CD4-positive, alpha-beta T cell (primary cell): ENCODE data around the gene KIF3A. TPM values are rescaled to one million over a fixed set of nuclear protein-coding genes. Genes with fewer than 3 reads are reported as not detected.

Source experiments
- ATAC-seq: fragments of 200-7000 bp; cut with Tn5 transposase; one replicate; pipeline ENCODE4 v1.10.0; 2022; ENCODE audit warnings: mild to moderate bottlenecking; ENCODE audit not compliant: poor library complexity
- CTCF ChIA-PET: fragments of 350-600 bp; sonication (Branson Sonifier 250); formaldehyde crosslinking; loops from one replicate; lab custom pipeline; 2021; ENCODE audit warnings: antibody characterized with exemption, inconsistent platforms; lab: Charles Lee
- POLR2A ChIA-PET: fragments of 350-600 bp; sonication (Branson Sonifier 250); formaldehyde crosslinking; loops from one replicate; lab custom pipeline; 2021; ENCODE audit warnings: antibody characterized with exemption, inconsistent platforms; lab: Charles Lee
- DNase-seq, 14 experiments: peaks; one replicate each; pipeline ENCODE4 v3.0.0-alpha.2; 2013 to 2020; ENCODE audit warnings: mixed read lengths in 2 of 14
- H3K27ac ChIP-seq, 2 donors: one replicate each; pipeline versions ENCODE4 v1.5.1 to v1.7.0; 2013; ENCODE audit warnings: low read length in 2 of 2, low read depth in 1 of 2, mild to moderate bottlenecking in 1 of 2
- H3K27me3 ChIP-seq, 2 experiments: 1 replicate in 1 of 2; 2 replicates in 1 of 2; pipeline versions ENCODE4 v1.6.1 to v1.7.0; 2013; ENCODE audit warnings: low read length in 2 of 2, control low read depth in 1 of 2, mild to moderate bottlenecking in 1 of 2, moderate library complexity in 1 of 2; ENCODE audit not compliant: insufficient read depth in 2 of 2, control insufficient read depth in 1 of 2
- H3K36me3 ChIP-seq: one replicate; pipeline ENCODE4 v1.6.1; 2013; ENCODE audit warnings: low read length, control low read depth; ENCODE audit not compliant: insufficient read depth
- H3K4me1 ChIP-seq: one replicate; pipeline ENCODE4 v1.6.1; 2013; ENCODE audit warnings: low read length, control low read depth; ENCODE audit not compliant: insufficient read depth
- H3K4me3 ChIP-seq: one replicate; pipeline ENCODE4 v1.5.1; 2013; ENCODE audit warnings: mild to moderate bottlenecking, low read length, moderate library complexity
- H3K9me3 ChIP-seq, 2 experiments: 1 replicate in 1 of 2; 2 replicates in 1 of 2; pipeline versions ENCODE4 v1.6.1 to v1.7.0; 2013; ENCODE audit warnings: low read length in 2 of 2, mild to moderate bottlenecking in 2 of 2, control low read depth in 1 of 2, moderate library complexity in 1 of 2; ENCODE audit not compliant: control insufficient read depth in 1 of 2, insufficient read depth in 1 of 2
- H3K27ac Mint-ChIP-seq: one replicate; pipeline ENCODE4 v1.8.0; 2020; ENCODE audit warnings: mixed read lengths
- H3K27me3 Mint-ChIP-seq: one replicate; pipeline ENCODE4 v1.8.0; 2021; ENCODE audit warnings: mixed read lengths
- H3K36me3 Mint-ChIP-seq: one replicate; pipeline ENCODE4 v1.8.0; 2021; ENCODE audit warnings: low read depth, mixed read lengths
- H3K4me1 Mint-ChIP-seq: one replicate; pipeline ENCODE4 v1.8.0; 2021; ENCODE audit warnings: low read depth, mixed read lengths
- H3K4me3 Mint-ChIP-seq: one replicate; pipeline ENCODE4 v1.8.0; 2020; ENCODE audit warnings: mild to moderate bottlenecking, mixed read lengths
- H3K9me3 Mint-ChIP-seq: one replicate; pipeline ENCODE4 v1.8.0; 2020; ENCODE audit warnings: mixed read lengths
- intact Hi-C, 2 experiments: fragments of 100-400 bp; cut with DNase I in 1 of 2; cut with micrococcal nuclease in 1 of 2; formaldehyde crosslinking; loops; one replicate each; pipeline versions ENCODE4 v1.15.1 to v1.9.0; 2023 to 2025; cut with DNase I, micrococcal nuclease
- total RNA-seq, 174 experiments: library from RNA in 2 of 174; stranded (reverse) in 2 of 174; gene quantifications; one replicate each; pipeline ENCODE4 v1.2.3 and lab custom pipeline; 2021 to 2026
- TF ChIP-seq, protein P1 (sequence below): fragments of 200-600 bp; IDR thresholded peaks from one replicate; pipeline ENCODE4 v1.8.0; 2022; ENCODE audit warnings: antibody characterized with exemption, mild to moderate bottlenecking

Gene KIF3A
- total RNA-seq, 2 experiments from 2014 or later = 10.2 to 12.4 TPM

GRCh38 chr5:132754947-132755346, 17.6 kb upstream of the KIF3A start:
- CTCF ChIA-PET = interaction anchor here (0.6 kb wide), 2 partner anchors 136 to 539 kb away, joined by 3 to 5 read pairs; no protein-coding TSS in a partner anchor
- Histone ChIP-seq H3K9me3 (no peaks in the 10 kb centered on the region), H3K4me1 (no peaks in the 10 kb centered on the region), H3K27ac (no peak overlapping the region), H3K27me3 (no peaks in the 10 kb centered on the region), H3K4me3 (no peak overlapping the region), H3K36me3 (no peaks in the 10 kb centered on the region)
- no peak for DNase-seq
- ATAC-seq = no peak
- intact Hi-C loops = no loop called here
- TF ChIP-seq, protein P1, sequence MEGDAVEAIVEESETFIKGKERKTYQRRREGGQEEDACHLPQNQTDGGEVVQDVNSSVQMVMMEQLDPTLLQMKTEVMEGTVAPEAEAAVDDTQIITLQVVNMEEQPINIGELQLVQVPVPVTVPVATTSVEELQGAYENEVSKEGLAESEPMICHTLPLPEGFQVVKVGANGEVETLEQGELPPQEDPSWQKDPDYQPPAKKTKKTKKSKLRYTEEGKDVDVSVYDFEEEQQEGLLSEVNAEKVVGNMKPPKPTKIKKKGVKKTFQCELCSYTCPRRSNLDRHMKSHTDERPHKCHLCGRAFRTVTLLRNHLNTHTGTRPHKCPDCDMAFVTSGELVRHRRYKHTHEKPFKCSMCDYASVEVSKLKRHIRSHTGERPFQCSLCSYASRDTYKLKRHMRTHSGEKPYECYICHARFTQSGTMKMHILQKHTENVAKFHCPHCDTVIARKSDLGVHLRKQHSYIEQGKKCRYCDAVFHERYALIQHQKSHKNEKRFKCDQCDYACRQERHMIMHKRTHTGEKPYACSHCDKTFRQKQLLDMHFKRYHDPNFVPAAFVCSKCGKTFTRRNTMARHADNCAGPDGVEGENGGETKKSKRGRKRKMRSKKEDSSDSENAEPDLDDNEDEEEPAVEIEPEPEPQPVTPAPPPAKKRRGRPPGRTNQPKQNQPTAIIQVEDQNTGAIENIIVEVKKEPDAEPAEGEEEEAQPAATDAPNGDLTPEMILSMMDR = no peak
- H3K36me3 Mint-ChIP-seq = peaks cover 20% of the 10 kb centered on the region
- no peak overlapping the region for H3K27ac Mint-ChIP-seq
- H3K9me3 Mint-ChIP-seq = no peaks in the 10 kb centered on the region
- POLR2A ChIA-PET = interaction anchor here (0.7 to 1.6 kb wide), 4 partner anchors 9 to 59 kb away, joined by 3 to 5 read pairs (median 3); partner anchors contain the start of gene KIF3A
- peaks cover 10% of the 10 kb centered on the region for H3K4me1 Mint-ChIP-seq
- no peak overlapping the region for H3K4me3 Mint-ChIP-seq
- no peaks in the 10 kb centered on the region for H3K27me3 Mint-ChIP-seq

DNA sequence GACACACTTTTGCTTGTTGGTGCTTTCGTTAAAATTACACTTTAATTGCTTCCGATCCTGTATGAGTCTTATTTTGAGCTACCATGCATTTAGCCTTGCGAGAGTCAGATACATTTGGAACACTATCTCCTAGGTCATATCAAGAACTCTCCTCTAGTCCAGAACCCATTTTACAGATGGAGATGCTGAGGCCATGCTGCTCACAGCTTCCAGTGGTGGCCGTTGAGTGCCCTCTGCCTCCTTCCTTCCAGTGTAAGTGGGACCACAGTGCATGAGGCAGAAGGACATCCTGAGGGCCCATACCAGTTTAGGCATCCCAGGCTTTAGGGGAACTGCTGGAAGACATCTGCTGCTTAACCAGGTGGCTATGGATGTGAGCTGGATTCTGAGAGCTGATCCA, 16.8 kb upstream of the KIF3A start:
- Mint-ChIP-seq H3K4me3 (no peak overlapping the region), H3K27ac (no peak overlapping the region), H3K9me3 (no peaks in the 10 kb centered on the region), H3K27me3 (no peaks in the 10 kb centered on the region), H3K4me1 (peaks cover 14% of the 10 kb centered on the region), H3K36me3 (peaks cover 20% of the 10 kb centered on the region)
- Histone ChIP-seq H3K27me3 (no peaks in the 10 kb centered on the region), H3K4me1 (no peaks in the 10 kb centered on the region), H3K36me3 (no peaks in the 10 kb centered on the region), H3K27ac (no peak overlapping the region), H3K9me3 (no peaks in the 10 kb centered on the region), H3K4me3 (no peak overlapping the region)
- ChIA-PET POLR2A (interaction anchor here (0.7 to 1.6 kb wide), 5 partner anchors 9 to 298 kb away, joined by 3 to 5 read pairs (median 3); partner anchors contain the start of genes HSPA4 and KIF3A), CTCF (interaction anchor here (0.7 kb wide), 2 partner anchors 72 to 227 kb away, joined by 3 to 4 read pairs; no protein-coding TSS in a partner anchor)
- TF ChIP-seq, protein P1 = no peak
- DNase-seq (no peak), ATAC-seq (no peak)
- intact Hi-C loops = no loop called here

DNA sequence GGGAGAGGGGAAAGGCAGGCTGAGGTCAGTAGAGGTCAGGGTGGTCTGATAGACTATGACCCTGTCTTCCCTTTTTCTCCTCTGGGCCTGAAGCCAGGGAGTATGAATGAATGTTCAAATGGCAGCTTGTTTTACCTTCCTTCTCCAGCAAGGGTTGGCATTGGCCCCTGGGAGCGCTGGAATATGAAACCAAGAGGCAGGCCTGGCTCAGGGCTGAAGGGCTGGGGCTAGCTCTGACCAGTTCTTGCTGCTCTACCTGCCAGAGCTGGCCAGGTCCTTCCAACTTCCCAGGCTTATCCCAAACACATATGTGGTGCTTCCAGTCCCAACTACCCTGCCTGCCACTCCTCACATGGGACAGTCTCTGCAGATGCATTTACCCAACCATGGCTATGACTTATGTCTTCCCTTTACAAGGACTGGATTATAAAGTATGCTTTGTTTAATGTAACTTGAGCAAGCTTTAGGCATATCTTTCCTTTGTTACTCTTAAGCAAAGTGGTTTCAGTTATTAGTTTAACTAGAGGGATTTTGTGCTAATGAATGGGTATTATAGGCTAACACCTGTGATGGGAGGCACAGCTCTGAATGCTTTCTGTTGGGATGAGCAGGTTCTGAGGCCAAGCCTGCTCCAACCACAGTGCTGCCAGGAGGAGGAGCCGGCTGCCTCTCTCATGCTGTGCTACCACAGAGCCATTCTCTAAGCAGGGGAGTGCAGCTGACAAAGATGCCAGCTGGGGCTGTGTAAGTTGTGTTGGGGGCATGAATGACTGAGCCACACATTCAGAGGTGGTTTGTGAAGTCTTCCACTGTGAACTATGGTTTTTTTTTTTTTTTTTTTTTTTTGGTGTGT, 16.0 kb upstream of the KIF3A start:
- peak in 1 of 14 experiments; percentile 10 for DNase-seq
- H3K9me3 ChIP-seq = no peaks in the 10 kb centered on the region
- H3K36me3 Mint-ChIP-seq = peaks cover 20% of the 10 kb centered on the region
- H3K4me1 ChIP-seq = peaks cover under 1% of the 10 kb centered on the region
- ChIA-PET POLR2A (interaction anchor here (1.1 kb wide), 1 partner anchor 298 kb away, joined by 4 read pairs; the partner anchor contains the start of gene HSPA4), CTCF (interaction anchor here (0.6 to 0.7 kb wide), 3 partner anchors 71 to 458 kb away, joined by 3 to 5 read pairs (median 4); no protein-coding TSS in a partner anchor)
- no peak overlapping the region for H3K27ac ChIP-seq
- H3K27ac Mint-ChIP-seq = no peak overlapping the region
- H3K4me3 Mint-ChIP-seq = no peak overlapping the region
- H3K4me3 ChIP-seq = no peak overlapping the region
- no peaks in the 10 kb centered on the region for H3K36me3 ChIP-seq
- no peak for ATAC-seq
- no peaks in the 10 kb centered on the region for H3K9me3 Mint-ChIP-seq
- H3K27me3 ChIP-seq = no peaks in the 10 kb centered on the region
- peaks cover 18% of the 10 kb centered on the region for H3K4me1 Mint-ChIP-seq
- TF ChIP-seq, protein P1 = no peak
- H3K27me3 Mint-ChIP-seq = no peaks in the 10 kb centered on the region
- intact Hi-C loops = no loop called here
